Heart right ventricle (tissue), 16 donors: ENCODE data around the gene DIPK1A. TPM values are rescaled to one million over a fixed set of nuclear protein-coding genes. Genes with fewer than 3 reads are reported as not detected.

Experiments
- ATAC-seq, 8 donors: fragments of 200-7000 bp; cut with Tn5 transposase; one replicate each; pipeline ENCODE4 v1.9.1; 2020; ENCODE audit warnings: mild to moderate bottlenecking in 8 of 8, moderate library complexity in 8 of 8, moderate number of reproducible peaks in 1 of 8
- DNase-seq, 2 donors: peaks; one replicate each; pipeline ENCODE4 v3.0.0-alpha.2; 2020
- H3K27ac ChIP-seq, 10 donors: fragments of 200-600 bp; sonication (generic) in 2 of 10; one replicate each; pipeline versions ENCODE4 v1.5.0 to v1.8.0; 2020 to 2022; ENCODE audit warnings: mild to moderate bottlenecking in 3 of 10
- H3K27me3 ChIP-seq, 7 donors: fragments of 200-600 bp; one replicate each; pipeline ENCODE4 v1.8.0; 2021 to 2022; ENCODE audit warnings: mild to moderate bottlenecking in 2 of 7
- H3K36me3 ChIP-seq, 9 donors: fragments of 200-600 bp; sonication (generic) in 1 of 9; one replicate each; pipeline versions ENCODE4 v1.5.0 to v1.8.0; 2020 to 2022; ENCODE audit warnings: mild to moderate bottlenecking in 2 of 9
- H3K4me1 ChIP-seq, 9 donors: fragments of 200-600 bp; sonication (generic) in 1 of 9; one replicate each; pipeline versions ENCODE4 v1.5.0 to v1.8.0; 2020 to 2022; ENCODE audit warnings: mild to moderate bottlenecking in 4 of 9
- H3K4me3 ChIP-seq, 10 donors: fragments of 200-600 bp; sonication (generic) in 2 of 10; one replicate each; pipeline versions ENCODE4 v1.5.0 to v1.8.0; 2020 to 2022; ENCODE audit warnings: mild to moderate bottlenecking in 7 of 10, moderate library complexity in 2 of 10
- H3K9me3 ChIP-seq, 11 donors: fragments of 200-600 bp in 10 of 11; sonication (generic) in 2 of 11; one replicate each; pipeline versions ENCODE4 v1.5.0 to v1.8.0; 2013 to 2022; ENCODE audit warnings: mild to moderate bottlenecking in 2 of 11, control low read depth in 1 of 11, moderate library complexity in 1 of 11
- CTCF ChIP-seq, 9 donors: fragments of 200-600 bp; sonication (generic) in 2 of 9; IDR thresholded peaks; one replicate each; pipeline versions ENCODE4 v1.5.0 to v1.8.0; 2021 to 2022; ENCODE audit warnings: antibody characterized with exemption in 9 of 9, mild to moderate bottlenecking in 5 of 9, moderate library complexity in 1 of 9
- WGBS, 2 donors: extraction: QIAGEN DNeasy Blood & Tissue Kit; methylation state at CpG; one replicate each; pipeline ENCODE4 v1.1.7; 2013; ENCODE audit warnings: inconsistent platforms in 1 of 2; 5-methylcytosine and 5-hydroxymethylcytosine counted together
- intact Hi-C, 10 donors: fragments of 100-400 bp; cut with DNase I; formaldehyde crosslinking; loops; one replicate each; pipeline versions ENCODE4 v1.11.1 to v1.14.2; 2022
- polyA plus RNA-seq, 2 donors: library from polyadenylated mRNA; stranded (reverse); fragments of 200-250 nt; gene quantifications; one replicate each; pipeline ENCODE4 v1.2.3, GENCODE V29; 2013
- total RNA-seq, 10 donors: library from RNA; stranded (reverse); fragmentation: NEBNext Ultra II Directional in 3 of 10; extraction: Animal tissue kit (Norgen Biotek cat#: 25700) in 3 of 10; gene quantifications; one replicate each; pipeline versions ENCODE4 v1.2.1 to v1.2.4, GENCODE V29; 2021 to 2023
- donor health status: Arrhythmogenic right ventricular cardiomyopathy.
- donor health status: ischemic (EF 13 %, LVEDD 7.1; RV severe dilation, severe dysfunction).
- donor health status: healthy with polysubstance abuse.
- donor health status: DM: no; HTN: yes; CAD: no.
- donor health status: DM: no; HTN: no; CAD: no.
- donor health status: ischemic (EF 25% LVEDD 6.9; RV normal size, moderate dysfunction).
- donor health status: ischemic (EF 25% LVEDD 5.7; RV mildly dilated, moderate dysfunction).
- donor health status: healthy.
- donor health status: DM: yes; HTN: yes; CAD: no.
- donor health status: Ischemic cardiomyopathy.
- donor health status: ischemic (EF 35%, LVEDD 5.7; RV mildly dilated, moderate dysfunction).
- donor health status: nonischemic (EF 11% LVEDD 7.7; RV severe dilation, severe dysfunction).
- donor health status: DM: yes; HTN: yes; CAD: no.
- donor health status: PGD.
- donor health status: ischemic (EF 29% LVEDD 5.4; RV normal size, mild dysfunction).
- donor health status: nonischemic (EF 23%, LVEDD 6.1; RV moderate dilation, normal function).

DIPK1A gene
- total and polyA plus RNA-seq, 12 donors = 3.4 to 8.5 (median 6.3) TPM

- WGBS, 2 donors = 76% methylated on average over 4 of the region's 4 CpGs
- DNase-seq (no peak), ATAC-seq (peak in 2 of 8 donors; percentile 15 to 63)
- intact Hi-C loops = loop anchor here in 1 of 10 donors (5.0 kb wide), 1 partner anchor 41 kb away; no protein-coding TSS in a partner anchor
- Histone ChIP-seq H3K9me3 (peaks cover 0 to 6% (median 0%) of the 10 kb centered on the region in 11 donors), H3K27me3 (no peaks in the 10 kb centered on the region), H3K4me3 (no peak overlapping the region), H3K4me1 (peaks cover 0 to 50% (median 19%) of the 10 kb centered on the region in 9 donors), H3K36me3 (no peaks in the 10 kb centered on the region), H3K27ac (peak overlapping the region in 2 of 10 donors; percentile 8 to 17)
- no peak for TF ChIP-seq CTCF (IDR thresholded peaks at IDR 0.05)
These were observed 10.1 kb downstream of the DIPK1A start for GRCh38 chr1:92951141-92951582.

DNA sequence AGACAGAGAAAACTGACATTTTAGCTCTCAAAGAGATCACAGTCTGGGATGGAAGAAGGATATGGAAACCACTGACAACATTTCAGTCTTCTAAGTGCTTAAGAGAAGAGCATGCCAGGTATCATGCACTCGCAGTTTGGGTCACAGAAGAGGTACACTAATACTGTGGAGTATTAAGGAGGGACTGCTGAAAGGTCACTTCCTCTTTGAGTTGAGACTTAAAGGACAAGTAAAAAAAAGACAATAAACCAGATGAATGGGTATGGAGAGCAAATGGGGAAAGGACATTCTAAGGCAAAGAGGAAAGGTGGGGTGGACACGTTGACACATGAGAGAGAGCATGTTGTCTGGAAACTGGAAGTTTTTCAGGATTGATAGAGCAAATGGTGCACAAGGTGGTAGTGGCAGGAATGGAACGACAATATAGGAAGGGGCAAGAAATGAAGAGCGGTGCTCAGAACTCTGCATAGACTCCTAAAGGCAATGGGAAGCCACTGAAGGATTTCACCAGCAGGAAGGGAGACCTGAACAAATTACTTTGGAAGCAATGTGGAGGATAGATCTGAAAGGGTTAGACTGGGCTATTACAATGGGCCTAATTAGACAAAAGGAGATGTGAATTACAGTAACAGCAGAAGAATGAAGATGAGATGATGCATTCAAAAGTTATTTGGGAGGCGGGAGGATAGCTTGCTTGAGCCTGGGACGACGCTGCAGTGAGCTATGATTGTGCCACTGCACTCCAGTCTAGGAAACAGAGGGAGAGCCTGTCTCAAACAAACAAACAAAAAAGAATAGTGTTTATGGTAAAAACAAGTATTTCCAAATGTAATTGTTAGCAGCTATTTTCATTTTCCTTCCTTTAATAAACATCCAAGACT, 11.1 kb downstream of the DIPK1A start:
- ATAC-seq (peak in 1 of 8 donors; percentile 35), DNase-seq (no peak)
- Histone ChIP-seq H3K4me3 (no peak overlapping the region), H3K36me3 (no peaks in the 10 kb centered on the region), H3K9me3 (peaks cover 0 to 6% (median 0%) of the 10 kb centered on the region in 11 donors), H3K27me3 (no peaks in the 10 kb centered on the region), H3K27ac (peak overlapping the region in 2 of 10 donors; percentile 8 to 17), H3K4me1 (peaks cover 0 to 53% (median 21%) of the 10 kb centered on the region in 9 donors)
- no peak for TF ChIP-seq CTCF (IDR thresholded peaks at IDR 0.05)
- intact Hi-C loops = loop anchor here in 1 of 10 donors (5.0 kb wide), 1 partner anchor 42 kb away; no protein-coding TSS in a partner anchor
- 81 to 85% methylated on average over 7 of the region's 7 CpGs for WGBS, 2 donors

GRCh38 chr1:92948071-92948470, 13.2 kb downstream of the DIPK1A start:
- 90 to 98% methylated on average over 1 of the region's 1 CpG for WGBS, 2 donors

More at GRCh38 chr1:92948071-92948470, 13.2 kb downstream of the DIPK1A start:
- TF ChIP-seq CTCF (IDR thresholded peaks at IDR 0.05) = no peak
- intact Hi-C loops = no loop called here
- H3K9me3 ChIP-seq = peaks cover 0 to 6% (median 0%) of the 10 kb centered on the region in 11 donors
- no peak overlapping the region for H3K27ac ChIP-seq
- no peaks in the 10 kb centered on the region for H3K27me3 ChIP-seq
- H3K4me3 ChIP-seq = no peak overlapping the region
- DNase-seq (no peak), ATAC-seq (no peak)
- H3K4me1 ChIP-seq = peaks cover 0 to 58% (median 34%) of the 10 kb centered on the region in 9 donors
- H3K36me3 ChIP-seq = no peaks in the 10 kb centered on the region
